ENCODE results near the gene PSMB11.

The PSMB11 gene

DNA sequence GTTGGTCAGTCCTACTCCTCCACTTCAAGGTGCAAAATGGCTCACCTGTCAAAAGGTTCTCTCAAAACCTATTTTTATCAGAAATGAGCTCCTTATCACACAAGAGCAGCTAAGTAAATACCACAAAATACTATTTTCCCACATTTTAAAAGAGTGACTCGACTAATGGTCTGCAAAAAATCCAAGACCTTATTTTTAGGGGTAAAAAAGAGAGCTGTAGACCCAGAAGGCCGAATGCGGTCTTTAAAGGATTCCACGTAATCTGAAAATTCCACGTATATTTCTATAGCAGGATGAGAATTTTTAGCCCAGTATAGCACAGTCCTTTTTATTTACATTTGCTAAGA lies 35.9 kb upstream of the PSMB11 start:
- POLR2A ChIA-PET = interaction anchor here (0.9 to 2.2 kb wide), 3 partner anchors 11 to 26 kb away, joined by 3 to 14 read pairs (median 13); no protein-coding TSS in a partner anchor
- CTCF ChIA-PET = interaction anchor here (0.6 to 3.9 kb wide), 26 partner anchors 8 to 176 kb away, joined by 3 to 70 read pairs (median 5); partner anchors contain the start of genes AJUBA and CDH24
- DNase-seq (ENCODE audit: low read depth, low spot score) = no peak
- TF ChIP-seq, protein P1, sequence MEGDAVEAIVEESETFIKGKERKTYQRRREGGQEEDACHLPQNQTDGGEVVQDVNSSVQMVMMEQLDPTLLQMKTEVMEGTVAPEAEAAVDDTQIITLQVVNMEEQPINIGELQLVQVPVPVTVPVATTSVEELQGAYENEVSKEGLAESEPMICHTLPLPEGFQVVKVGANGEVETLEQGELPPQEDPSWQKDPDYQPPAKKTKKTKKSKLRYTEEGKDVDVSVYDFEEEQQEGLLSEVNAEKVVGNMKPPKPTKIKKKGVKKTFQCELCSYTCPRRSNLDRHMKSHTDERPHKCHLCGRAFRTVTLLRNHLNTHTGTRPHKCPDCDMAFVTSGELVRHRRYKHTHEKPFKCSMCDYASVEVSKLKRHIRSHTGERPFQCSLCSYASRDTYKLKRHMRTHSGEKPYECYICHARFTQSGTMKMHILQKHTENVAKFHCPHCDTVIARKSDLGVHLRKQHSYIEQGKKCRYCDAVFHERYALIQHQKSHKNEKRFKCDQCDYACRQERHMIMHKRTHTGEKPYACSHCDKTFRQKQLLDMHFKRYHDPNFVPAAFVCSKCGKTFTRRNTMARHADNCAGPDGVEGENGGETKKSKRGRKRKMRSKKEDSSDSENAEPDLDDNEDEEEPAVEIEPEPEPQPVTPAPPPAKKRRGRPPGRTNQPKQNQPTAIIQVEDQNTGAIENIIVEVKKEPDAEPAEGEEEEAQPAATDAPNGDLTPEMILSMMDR (IDR thresholded peaks at IDR 0.05; ENCODE audit: insufficient read depth, low read length, missing control alignments) = no peak
- H3K4me3 ChIP-seq (ENCODE audit: low read depth, low read length) = peak overlapping the region; percentile 70

DNA sequence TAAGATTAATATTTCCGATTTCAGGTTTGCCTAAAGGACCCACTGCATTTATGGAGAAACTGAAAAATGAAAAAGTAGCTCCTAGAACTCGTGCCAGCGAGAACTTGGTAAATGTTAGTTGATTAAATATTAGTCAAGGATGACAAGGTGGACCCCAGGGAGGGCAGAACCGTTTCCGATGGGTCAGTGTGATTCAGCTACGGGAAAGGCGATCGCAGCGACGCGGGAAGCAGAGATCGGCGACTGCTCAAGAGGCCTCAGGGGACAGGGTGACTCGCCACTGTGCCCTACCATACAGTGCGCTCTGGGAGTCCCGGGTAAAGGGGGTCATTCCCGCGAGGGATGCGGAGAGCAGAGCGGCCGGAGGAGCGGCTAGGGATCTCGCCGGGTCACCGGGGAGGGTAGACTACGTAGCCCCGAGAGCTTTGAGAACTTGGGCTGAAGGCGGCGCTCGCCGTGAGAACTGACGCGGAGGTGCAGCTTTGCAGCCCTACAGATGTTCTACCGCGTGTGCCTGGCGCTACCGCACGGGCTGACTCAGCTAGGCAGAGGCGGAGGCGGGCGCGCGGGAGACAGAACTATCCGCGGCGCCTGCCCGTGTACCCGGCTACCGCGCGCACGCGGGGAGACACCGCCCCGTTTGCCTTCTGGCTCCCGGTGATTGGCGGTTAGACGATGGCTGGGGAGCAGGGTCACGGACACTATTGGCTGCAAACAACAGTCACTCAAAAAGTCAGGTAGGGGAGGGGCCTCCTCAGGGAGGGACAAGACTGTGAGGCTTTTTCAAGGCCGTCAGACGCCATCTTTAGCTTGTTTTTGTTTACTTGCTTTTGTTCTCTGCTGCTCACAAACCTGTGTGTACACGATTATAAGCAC lies 35.2 kb upstream of the PSMB11 start:
- POLR2A ChIA-PET = interaction anchor here (0.9 to 2.2 kb wide), 6 partner anchors 12 to 51 kb away, joined by 3 to 14 read pairs (median 4); partner anchors contain the start of gene PSMB5
- H3K4me3 ChIP-seq (ENCODE audit: low read depth, low read length) = peak overlapping the region; percentile 70
- peak; percentile 86 for DNase-seq (ENCODE audit: low read depth, low spot score)
- CTCF ChIA-PET = interaction anchor here (0.6 to 3.9 kb wide), 32 partner anchors 8 to 175 kb away, joined by 3 to 70 read pairs (median 4); partner anchors contain the start of genes ACIN1, AJUBA, C14orf119 and CDH24
- TF ChIP-seq, protein P1 (IDR thresholded peaks at IDR 0.05; ENCODE audit: insufficient read depth, low read length, missing control alignments) = peak; percentile 54

DNA sequence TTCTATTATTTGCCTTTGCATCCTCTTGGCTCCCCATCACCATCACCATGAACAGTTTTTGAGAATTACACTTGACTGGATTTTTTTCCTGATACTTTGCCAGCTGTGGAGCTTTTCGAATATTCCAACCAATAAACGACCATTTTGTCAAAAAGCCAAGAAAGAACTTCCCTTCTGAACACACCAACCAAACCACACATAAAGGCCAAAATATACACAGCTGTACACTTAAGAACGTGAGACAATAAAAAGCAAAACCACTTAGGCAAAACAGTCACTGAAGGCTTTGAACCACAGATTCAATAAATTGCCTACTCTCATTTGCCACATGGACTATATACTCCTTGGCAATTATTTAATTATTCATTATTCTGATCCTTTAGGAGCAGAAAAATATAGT lies 33.2 kb upstream of the PSMB11 start:
- H3K4me3 ChIP-seq (ENCODE audit: low read depth, low read length) = no peak overlapping the region

DNA sequence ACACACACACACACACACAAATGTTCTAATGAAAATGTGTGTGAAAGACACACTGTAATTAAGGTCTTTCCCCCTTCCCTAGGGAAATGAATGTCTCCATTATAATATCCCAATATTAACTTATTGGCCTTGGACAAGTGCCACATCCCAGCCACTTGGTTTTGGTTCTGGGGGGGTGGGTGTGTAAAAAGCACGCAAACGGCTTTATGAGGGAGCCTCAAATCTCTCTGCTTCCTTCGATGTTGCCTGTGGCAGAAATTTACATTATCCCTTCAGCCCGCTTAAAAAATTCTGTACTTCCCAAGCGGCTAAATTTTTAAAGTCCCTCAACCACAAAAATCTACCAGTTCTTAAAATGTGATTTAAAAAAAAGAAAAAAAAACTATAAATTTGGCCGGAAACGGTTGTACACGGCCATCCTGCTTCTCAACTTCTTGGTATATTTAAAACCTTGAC lies 32.5 kb upstream of the PSMB11 start:
- no peak for DNase-seq (ENCODE audit: low read depth, low spot score)
- POLR2A ChIA-PET = no interaction called here
- CTCF ChIA-PET = interaction anchor here (0.9 to 3.9 kb wide), 3 partner anchors 10 to 47 kb away, joined by 3 to 62 read pairs (median 5); no protein-coding TSS in a partner anchor

More for the DNA sequence above, 33.2 kb upstream of the PSMB11 start:
- ChIA-PET CTCF (interaction anchor here (0.9 to 3.9 kb wide), 8 partner anchors 9 to 78 kb away, joined by 3 to 70 read pairs (median 5); no protein-coding TSS in a partner anchor), POLR2A (no interaction called here)
- DNase-seq (ENCODE audit: low read depth, low spot score) = no peak
- TF ChIP-seq, protein P1 (IDR thresholded peaks at IDR 0.05; ENCODE audit: insufficient read depth, low read length, missing control alignments) = no peak

DNA sequence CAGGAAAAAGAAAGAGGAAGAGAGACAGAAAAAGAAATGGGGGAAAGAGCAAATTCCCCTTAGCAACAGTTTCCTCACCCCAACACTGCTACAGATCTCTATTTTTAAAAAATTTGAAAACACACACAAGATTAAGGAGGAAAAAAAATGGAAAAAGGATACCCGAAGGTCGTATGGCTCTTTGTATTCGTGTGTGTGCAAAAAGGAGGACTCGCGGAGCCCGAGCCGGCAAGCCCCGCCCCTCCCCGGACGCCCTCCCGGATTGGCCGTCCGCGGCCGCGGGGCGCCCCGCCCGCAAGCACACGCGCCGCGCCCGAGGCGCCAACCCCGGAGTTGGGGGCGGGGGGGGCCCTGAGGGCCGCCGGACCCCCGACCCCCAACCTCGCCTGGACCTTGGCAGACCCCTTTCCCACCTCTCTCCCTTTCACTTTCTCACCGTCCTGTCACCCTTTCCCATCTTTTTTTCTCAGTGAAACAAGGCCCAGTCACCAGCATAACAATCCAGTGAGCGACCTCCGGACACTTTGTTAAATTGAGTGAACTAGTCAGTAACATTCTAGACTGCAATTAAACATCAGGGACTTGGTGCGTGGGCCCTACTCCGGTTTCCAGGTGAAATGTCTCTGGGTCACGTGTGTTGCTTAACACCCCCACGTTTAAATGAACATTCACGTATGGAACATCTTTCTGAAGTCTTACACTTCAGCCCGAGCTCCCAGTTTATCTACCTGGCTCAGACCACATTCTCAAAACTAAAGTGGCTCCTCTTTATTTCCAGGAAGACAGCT lies 31.9 kb upstream of the PSMB11 start, which contains the start of gene C14orf93:
Gene C14orf93, minus strand, starts transcription at position 205 of the 788 bp plus-strand sequence. CDS start 11,120 bp downstream, outside the sequence.
- ChIA-PET CTCF (interaction anchor here (0.7 to 7.9 kb wide), 6 partner anchors 14 to 622 kb away, joined by 3 to 62 read pairs (median 6); no protein-coding TSS in a partner anchor), POLR2A (no interaction called here)
- no peak for DNase-seq (ENCODE audit: low read depth, low spot score)
- TF ChIP-seq, protein P1 (IDR thresholded peaks at IDR 0.05; ENCODE audit: insufficient read depth, low read length, missing control alignments) = no peak
- H3K4me3 ChIP-seq (ENCODE audit: low read depth, low read length) = peak within 1 kb of the TSS; percentile 57

More for the DNA sequence above, 32.5 kb upstream of the PSMB11 start:
- TF ChIP-seq, protein P1 (IDR thresholded peaks at IDR 0.05; ENCODE audit: insufficient read depth, low read length, missing control alignments) = no peak
- peak overlapping the region; percentile 57 for H3K4me3 ChIP-seq (ENCODE audit: low read depth, low read length)

Measured in AG04449 (cell line).